Activated CD4-positive, alpha-beta T cell treated with anti-CD3 and anti-CD28 coated beads, Interleukin-2, Interleukin-4, amounts not matched to agents 100 ng/mL and 50 ng/mL, durations not matched to agents 16 hours and 8 hours (primary cell): ENCODE measurements around the gene SLC7A6OS.
A peak's percentile ranks its signal among the peaks of the same experiment; 100 is the strongest.

Experiments
- DNase-seq: peaks from one replicate; pipeline ENCODE4 v3.0.0-alpha.2; 2020; ENCODE audit warnings: low spot score

SLC7A6OS gene

GRCh38 chr16:68310774-68311511 is at the start of gene SLC7A6OS, which contains the start of gene PRMT7:
TSS of gene SLC7A6OS (minus strand) at chr16:68310946. CDS start at chr16:68310926, 20 bp downstream.
TSS of gene PRMT7 (plus strand) at chr16:68311019. CDS start at chr16:68315980, 4,961 bp downstream.
- DNase-seq: peak; percentile 94

- no peak for DNase-seq
Measured at GRCh38 chr16:68359398-68360191, 48.8 kb upstream of the SLC7A6OS start.

- no peak for DNase-seq
Measured at GRCh38 chr16:68358951-68359350, 48.2 kb upstream of the SLC7A6OS start.

- DNase-seq: no peak
Measured at GRCh38 chr16:68357923-68358322, 47.2 kb upstream of the SLC7A6OS start.

- no peak for DNase-seq
Measured at GRCh38 chr16:68357521-68357922, 46.8 kb upstream of the SLC7A6OS start.

GRCh38 chr16:68356919-68357286 is 46.2 kb upstream of the SLC7A6OS start:
- DNase-seq: no peak

GRCh38 chr16:68356249-68356918 is 45.6 kb upstream of the SLC7A6OS start:
- DNase-seq: peak; percentile 85

- no peak for DNase-seq
Measured at GRCh38 chr16:68355447-68356248, 44.9 kb upstream of the SLC7A6OS start.

- no peak for DNase-seq
Measured at GRCh38 chr16:68354816-68355215, 44.1 kb upstream of the SLC7A6OS start.

- no peak for DNase-seq
Measured at GRCh38 chr16:68353366-68353765, 42.6 kb upstream of the SLC7A6OS start.

GRCh38 chr16:68351991-68352431 is 41.3 kb upstream of the SLC7A6OS start:
- no peak for DNase-seq

GRCh38 chr16:68351463-68351862 is 40.7 kb upstream of the SLC7A6OS start:
- no peak for DNase-seq

- no peak for DNase-seq
Measured at GRCh38 chr16:68350813-68351350, 40.1 kb upstream of the SLC7A6OS start.

GRCh38 chr16:68349838-68350410 is 39.2 kb upstream of the SLC7A6OS start:
- no peak for DNase-seq

GRCh38 chr16:68348639-68349445 is 38.1 kb upstream of the SLC7A6OS start:
- no peak for DNase-seq

- DNase-seq: no peak
Measured at GRCh38 chr16:68347605-68348004, 36.9 kb upstream of the SLC7A6OS start.

GRCh38 chr16:68346892-68347480 is 36.2 kb upstream of the SLC7A6OS start:
- no peak for DNase-seq

- no peak for DNase-seq
Measured at GRCh38 chr16:68345958-68346635, 35.4 kb upstream of the SLC7A6OS start.

- no peak for DNase-seq
Measured at GRCh38 chr16:68345351-68345810, 34.6 kb upstream of the SLC7A6OS start.
